Stimulated activated CD4-positive, alpha-beta T cell treated with anti-CD3 and anti-CD28 coated beads, Interleukin-1b, Interleukin-23, amount 100 ng/mL, for 48 hours (primary cell): ENCODE measurements around the gene TMEM54.
A peak's percentile ranks its signal among the peaks of the same experiment; 100 is the strongest.

Experiments used
- DNase-seq: peaks from one replicate; pipeline ENCODE4 v3.0.0-alpha.2; 2020

Gene TMEM54

GRCh38 chr1:32893198-32894018, 7.8 kb downstream of the TMEM54 start:
- no peak for DNase-seq

GRCh38 chr1:32892368-32893197, 8.6 kb downstream of the TMEM54 start:
- peak; percentile 57 for DNase-seq

GRCh38 chr1:32891630-32892029, 9.6 kb downstream of the TMEM54 start:
- DNase-seq = no peak

GRCh38 chr1:32891241-32891570, 10.0 kb downstream of the TMEM54 start:
- no peak for DNase-seq

DNA sequence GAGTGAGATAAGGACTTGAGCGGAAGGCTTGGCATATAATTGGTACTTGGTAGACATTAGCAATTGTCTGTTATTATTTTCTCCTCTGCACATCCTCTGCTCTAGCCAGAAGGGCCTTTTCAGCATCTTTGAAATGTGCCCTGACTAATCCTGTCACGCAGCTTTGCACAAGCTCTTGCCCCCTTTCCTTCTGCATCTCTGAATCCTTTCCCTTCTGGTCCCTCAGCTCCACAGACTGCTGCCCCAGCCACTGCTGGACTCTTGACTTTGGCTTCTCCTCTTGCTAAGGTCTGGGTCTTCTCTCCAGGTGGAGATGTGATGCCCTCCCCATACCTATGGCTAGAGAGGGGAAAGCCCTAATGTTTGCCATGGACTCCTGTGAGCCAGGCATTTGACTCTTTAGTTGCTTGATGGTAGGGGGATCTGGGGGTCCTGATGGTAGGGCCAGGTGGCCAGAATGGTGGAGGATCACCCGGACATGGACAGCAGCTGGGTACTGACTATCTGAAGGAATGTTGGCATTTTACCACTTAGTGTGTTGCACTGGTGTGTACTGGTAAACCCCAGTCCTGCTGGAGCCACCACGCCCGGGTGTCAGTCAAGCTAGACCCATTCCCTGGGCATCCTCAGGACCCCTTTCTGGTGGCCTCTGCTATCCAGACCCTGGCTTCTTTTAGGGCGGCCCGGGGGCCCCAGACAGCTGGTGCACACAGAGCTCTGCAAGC, 10.5 kb downstream of the TMEM54 start:
- no peak for DNase-seq

- no peak for DNase-seq
Measured at GRCh38 chr1:32889731-32890278, 11.4 kb downstream of the TMEM54 start.

GRCh38 chr1:32888677-32889420, 12.3 kb downstream of the TMEM54 start:
- DNase-seq = no peak

DNA sequence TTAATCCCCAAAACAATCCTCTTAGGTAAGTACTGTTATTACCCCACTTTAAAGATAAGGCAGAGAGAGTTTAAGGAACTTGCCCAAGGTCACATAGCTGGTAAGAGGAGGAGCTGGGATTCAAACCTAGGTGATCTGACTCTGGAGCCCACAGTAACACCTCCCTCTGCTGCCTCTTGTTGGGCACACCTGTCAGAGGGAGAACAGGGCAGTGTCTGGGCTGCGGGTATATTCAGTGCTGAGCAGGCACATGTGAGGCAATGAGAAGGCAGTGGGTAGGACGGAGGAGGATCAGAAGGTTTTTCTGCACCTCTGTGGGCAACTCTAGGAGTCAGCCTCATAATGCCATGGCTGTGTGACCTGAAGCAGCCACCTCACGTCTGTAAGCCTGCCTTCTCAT, 13.1 kb downstream of the TMEM54 start:
- no peak for DNase-seq

- DNase-seq = no peak
Measured at GRCh38 chr1:32887623-32888022, 13.6 kb downstream of the TMEM54 start.

DNA sequence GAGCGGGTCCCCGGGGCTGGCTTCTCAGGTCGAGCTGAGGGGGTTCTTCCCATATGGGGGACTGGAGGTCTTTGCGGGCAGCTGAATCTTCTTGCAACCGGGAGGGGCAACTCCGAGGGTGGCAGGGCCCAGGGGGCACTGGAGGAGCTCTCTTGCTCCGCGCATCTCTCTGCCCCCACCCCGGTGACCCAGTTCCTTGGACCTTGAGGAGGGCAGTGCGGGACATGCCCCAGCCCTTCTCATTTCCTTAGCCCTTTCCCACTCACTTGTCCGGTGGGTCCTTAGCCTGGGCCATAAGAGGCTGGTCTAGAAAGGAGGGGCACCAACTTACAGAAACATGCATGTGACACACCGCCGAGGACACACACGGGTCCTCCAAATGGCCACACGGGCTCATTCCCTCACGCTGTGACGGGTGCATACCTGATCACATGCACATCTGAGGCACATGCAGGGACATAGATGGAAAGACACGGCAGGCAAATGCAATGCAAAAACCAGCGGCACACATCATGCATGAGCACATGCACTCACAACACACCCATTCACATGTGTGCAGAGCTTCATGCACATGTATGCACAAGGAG, 14.3 kb downstream of the TMEM54 start:
- no peak for DNase-seq

DNA sequence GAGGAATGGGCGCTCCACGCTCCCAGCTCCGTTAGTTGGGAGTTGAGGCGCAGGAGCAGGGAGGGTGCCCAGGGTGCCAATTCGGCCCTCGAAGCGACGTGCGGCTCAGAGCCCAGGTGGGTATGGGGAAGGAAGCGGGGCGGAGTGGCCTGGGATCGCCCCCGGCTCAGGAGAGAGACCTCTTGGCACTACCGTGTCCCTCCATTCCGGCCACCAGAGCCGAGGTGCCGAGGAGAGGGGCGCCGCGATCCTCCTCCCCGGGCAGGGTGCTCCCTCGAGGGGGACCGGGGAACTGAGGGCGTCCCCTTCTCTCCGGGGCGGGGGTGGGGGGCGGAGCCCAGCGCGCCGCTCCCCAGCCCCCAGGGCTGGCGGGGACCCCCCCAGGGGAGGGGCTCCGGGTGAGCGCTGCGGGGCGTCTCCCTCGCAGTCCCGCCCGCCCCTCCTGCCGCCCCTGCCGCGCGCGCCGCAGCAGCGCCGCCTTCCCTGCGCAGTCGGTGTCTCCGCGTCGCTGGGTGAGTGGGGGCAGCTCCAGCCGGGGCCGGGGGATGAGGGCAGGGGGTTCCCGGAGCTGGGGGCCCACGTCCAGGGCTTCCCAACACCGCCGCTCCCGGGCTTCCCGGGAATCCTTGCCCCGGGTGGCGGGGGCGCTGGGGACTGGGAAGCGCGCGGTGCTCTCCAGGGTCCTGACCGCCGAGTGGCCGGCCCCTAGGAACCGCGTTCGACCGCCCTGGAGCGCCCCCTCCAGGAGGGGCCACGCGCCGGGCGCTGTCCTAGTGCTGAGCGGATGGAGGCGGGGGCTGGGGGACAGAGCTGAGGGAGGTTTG, 15.0 kb downstream of the TMEM54 start, which contains the start of gene HPCA:
HPCA (plus strand) TSS at position 488 of the 824 bp plus-strand sequence. CDS start 2,408 bp downstream, outside the sequence.
- DNase-seq = peak; percentile 54

DNA sequence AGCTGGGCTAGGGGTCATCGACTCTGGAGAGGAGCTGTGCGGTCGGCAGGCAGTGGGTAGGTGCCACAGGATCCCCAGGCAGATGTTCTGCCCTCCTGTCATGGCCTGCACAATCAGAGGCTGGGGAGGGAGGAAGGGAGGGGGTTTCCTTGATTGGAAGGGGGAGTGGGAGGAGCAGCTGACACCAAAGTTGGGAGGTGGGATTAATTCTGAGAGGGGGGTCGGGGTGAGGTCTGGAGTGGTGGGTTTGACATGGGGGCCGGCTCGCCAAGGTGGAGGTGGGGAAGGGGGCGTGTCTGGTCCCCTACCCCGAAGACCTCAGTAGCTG, 15.5 kb downstream of the TMEM54 start:
- DNase-seq = no peak

DNA sequence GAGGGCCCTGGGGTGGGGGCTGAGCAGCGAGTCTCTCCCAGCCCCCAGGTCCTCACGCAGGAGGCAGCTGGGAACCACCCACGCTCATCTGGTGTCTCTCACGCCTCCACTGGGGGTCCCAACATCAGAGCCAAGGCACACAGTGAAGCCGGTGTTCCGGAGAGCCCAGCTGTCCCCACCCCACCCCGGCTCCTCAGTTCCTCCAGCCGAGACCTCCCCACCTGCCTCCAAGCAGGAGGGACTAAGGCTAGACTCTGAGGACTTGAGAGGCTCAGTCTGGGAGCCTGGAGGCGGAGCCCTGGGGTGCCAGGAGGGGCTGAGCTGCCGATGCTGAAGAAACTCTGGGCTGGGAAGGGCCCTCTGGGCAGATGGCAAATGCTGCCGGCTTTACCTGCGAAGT, 16.5 kb downstream of the TMEM54 start:
- no peak for DNase-seq

- no peak for DNase-seq
Measured at GRCh38 chr1:32884032-32884372, 17.2 kb downstream of the TMEM54 start.

DNA sequence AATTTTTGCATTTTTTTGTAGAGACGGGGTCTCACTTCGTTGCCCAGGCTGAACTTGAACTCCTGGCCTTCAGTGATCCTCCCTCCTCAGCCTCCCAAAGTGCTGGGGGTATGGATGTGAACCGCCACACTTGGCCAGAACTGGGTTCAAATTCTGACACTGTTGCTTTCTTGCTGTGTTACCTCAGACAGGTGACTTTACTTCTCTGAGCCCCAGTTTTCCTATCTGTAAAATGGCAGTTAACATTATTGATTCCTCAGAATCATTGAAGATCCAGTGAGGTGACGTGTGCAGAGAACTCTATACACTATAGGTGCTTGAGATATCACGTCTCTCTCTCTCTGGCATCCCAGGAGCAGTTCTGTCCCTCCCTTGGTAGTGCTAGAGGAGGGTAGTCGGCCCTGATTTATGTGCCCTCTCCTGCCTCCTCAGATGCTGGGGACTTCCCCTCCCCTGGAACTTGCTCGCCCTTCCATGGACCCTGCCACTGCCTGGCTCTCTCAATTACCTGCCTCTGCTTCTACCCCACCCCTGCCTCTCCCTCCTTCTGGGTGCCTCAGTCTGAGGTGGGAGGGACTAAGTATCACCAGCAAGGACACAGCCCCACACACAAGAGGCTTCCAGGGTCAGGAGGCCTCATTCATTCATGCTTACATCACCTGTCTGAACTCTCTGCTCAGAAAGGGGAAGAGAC, 17.7 kb downstream of the TMEM54 start:
- DNase-seq = no peak

DNA sequence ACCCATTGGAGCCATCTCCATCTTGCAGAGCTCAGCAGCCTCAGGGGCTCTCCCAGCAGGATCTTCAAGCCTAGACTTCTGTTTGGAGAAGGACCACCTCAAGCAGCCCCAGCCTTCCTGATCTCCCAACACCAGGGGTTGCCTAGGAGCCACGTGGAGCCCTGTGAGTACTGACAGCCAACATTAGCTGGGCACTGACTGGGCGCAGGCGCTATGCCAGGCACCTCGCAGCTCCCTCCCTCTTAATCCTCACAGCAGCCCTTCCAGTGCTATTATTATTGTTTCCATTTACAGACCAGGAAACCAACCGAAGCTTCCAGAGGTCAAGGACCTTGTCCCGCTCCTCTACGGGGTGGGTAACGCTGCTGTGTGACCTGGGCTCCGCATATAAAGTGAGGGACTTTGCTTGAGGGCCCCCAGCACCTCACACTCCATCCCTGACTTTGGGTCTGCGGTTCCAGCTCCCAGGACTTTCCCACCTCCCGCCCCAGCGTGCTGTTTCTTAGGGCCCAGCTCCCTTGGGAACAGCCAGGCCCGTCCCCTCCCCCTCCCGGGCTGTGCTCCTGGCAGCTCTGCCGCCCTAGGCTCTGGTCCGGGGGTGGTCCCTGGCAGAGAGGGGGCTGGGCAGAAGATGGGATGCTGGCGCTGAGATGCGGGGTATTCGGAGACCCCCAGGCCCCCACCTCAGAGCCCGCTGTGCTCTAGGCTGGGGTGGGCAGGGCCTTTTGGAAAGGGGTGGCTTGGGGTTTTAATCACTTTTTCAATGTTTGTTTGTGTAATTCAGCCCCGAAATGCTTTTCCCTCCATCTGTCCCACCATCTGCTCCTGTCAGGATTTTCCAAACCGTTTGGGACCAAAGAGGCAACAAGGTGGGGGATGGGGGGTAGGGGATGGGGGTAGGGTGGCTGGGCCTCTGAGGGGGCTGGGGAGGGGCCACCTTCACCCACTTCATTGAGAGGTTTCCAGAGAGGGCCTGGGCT, 19.0 kb downstream of the TMEM54 start:
- no peak for DNase-seq

GRCh38 chr1:32881291-32881690, 19.9 kb downstream of the TMEM54 start:
- DNase-seq = no peak

DNA sequence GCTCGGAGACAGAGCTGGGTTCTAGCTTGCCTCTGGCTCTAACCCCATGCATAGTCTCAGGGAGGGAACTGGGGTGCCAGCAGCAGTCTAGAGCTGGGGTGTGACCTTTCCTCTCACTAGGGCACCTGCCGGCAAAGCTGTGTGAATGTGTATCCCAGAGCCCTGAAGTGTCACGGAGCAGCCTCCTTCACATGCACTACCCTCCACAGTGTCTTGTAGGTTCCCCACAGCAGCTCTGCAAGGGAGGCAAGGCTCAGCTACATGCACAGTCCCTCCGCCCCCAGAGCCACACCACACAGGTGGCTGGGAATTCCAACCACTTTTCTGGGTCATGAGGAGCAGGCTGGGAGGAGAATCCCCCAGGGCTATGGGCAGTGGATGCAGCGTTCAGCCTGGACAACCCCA, 22.6 kb downstream of the TMEM54 start:
- no peak for DNase-seq

- DNase-seq = no peak
Measured at GRCh38 chr1:32878183-32878582, 23.0 kb downstream of the TMEM54 start.
